ENCODE results near the gene RAP1B. TPM values are rescaled to one million over a fixed set of nuclear protein-coding genes. Genes with fewer than 3 reads are reported as not detected.

Gene RAP1B
- total and polyA plus RNA-seq, 2 donors (not counting 3 experiments of a cell fraction or from before 2014, with no cell fraction given): 147 to 174 TPM

- no peak overlapping the region for H3K4me3 ChIP-seq (replicated peaks in 1 of 3; ENCODE audit: insufficient read depth in 1 of 3, low read depth in 1 of 3, low read length in 3 of 3)
- H3K27ac ChIP-seq (ENCODE audit: insufficient read depth, low read depth, low read length): no peak overlapping the region
- H3K4me2 ChIP-seq (ENCODE audit: insufficient read depth, low read length): no peak overlapping the region
- H3K9me3 ChIP-seq (replicated peaks; ENCODE audit: control insufficient read depth, insufficient read depth, low read length): no peaks in the 10 kb centered on the region
- no peaks in the 10 kb centered on the region for H3K9me1 ChIP-seq (replicated peaks; ENCODE audit: control insufficient read depth, extremely low read depth, insufficient read depth, low read length)
- POLR2A ChIA-PET: no interaction called here
- no peaks in the 10 kb centered on the region for H3K4me1 ChIP-seq (ENCODE audit: control insufficient read depth, extremely low read depth, insufficient read depth, low read length)
- H3K27me3 ChIP-seq (ENCODE audit: control insufficient read depth in 2 of 2, insufficient read depth in 2 of 2, low read length in 2 of 2): no peaks in the 10 kb centered on the region
- DNase-seq (ENCODE audit: low read depth, low spot score) (no peak), FAIRE-seq (no peak)
- H3K36me3 ChIP-seq (ENCODE audit: control insufficient read depth in 2 of 2, extremely low read depth in 1 of 2, insufficient read depth in 2 of 2, low read length in 2 of 2): no peaks in the 10 kb centered on the region
- no peak overlapping the region for H2AFZ ChIP-seq (ENCODE audit: low read depth, low read length)
- H4K20me1 ChIP-seq (replicated peaks; ENCODE audit: control insufficient read depth, extremely low read depth, insufficient read depth, low read length): no peaks in the 10 kb centered on the region
- H3K9ac ChIP-seq (replicated peaks; ENCODE audit: extremely low read depth, insufficient read depth, low read length): no peak overlapping the region
- H3K79me2 ChIP-seq (ENCODE audit: control insufficient read depth, insufficient read depth, low read length): no peaks in the 10 kb centered on the region
- intact Hi-C loops (cut with micrococcal nuclease): no loop called here
- dilution Hi-C loops (cut with MboI; ENCODE audit: extremely low pct_ligation_motif_present, low sequenced_read_pairs): no loop called here
- CTCF ChIA-PET: interaction anchor here (0.8 kb wide), 1 partner anchor 13 kb away, joined by 3 read pairs; no protein-coding TSS in a partner anchor
- BruUV-seq (replicated peaks): no TSS peak
- TF ChIP-seq MYC (IDR thresholded peaks at IDR 0.05; ENCODE audit: low read depth, low read length): no peak
- no peak for TF ChIP-seq CTCF (IDR thresholded peaks at IDR 0.05; ENCODE audit: extremely low read depth in 1 of 2, insufficient read depth in 1 of 2, low read depth in 1 of 2, low read length in 2 of 2)
- TF ChIP-seq FOS (IDR thresholded peaks at IDR 0.05; ENCODE audit: borderline replicate concordance, insufficient read depth, low read length): no peak
- TF ChIP-seq EZH2 (IDR thresholded peaks at IDR 0.05; ENCODE audit: borderline replicate concordance, low read depth, low read length, severe bottlenecking): no peak
- TF ChIP-seq POLR2AphosphoS5 (IDR thresholded peaks at IDR 0.05; ENCODE audit: insufficient read depth, low read depth, low read length): no peak
- TF ChIP-seq MAX (IDR thresholded peaks at IDR 0.05; ENCODE audit: insufficient read depth, insufficient read length): no peak
- TF ChIP-seq POLR2A (IDR thresholded peaks at IDR 0.05; ENCODE audit: low read depth, low read length): no peak
- TF ChIP-seq GATA2 (IDR thresholded peaks at IDR 0.05; ENCODE audit: insufficient read depth, insufficient read length, low read depth, low read length): no peak
- TF ChIP-seq JUN (IDR thresholded peaks at IDR 0.05; ENCODE audit: borderline replicate concordance, insufficient read depth, insufficient read length, low read depth): no peak
These were observed 18.8 kb upstream of the RAP1B start for GRCh38 chr12:68591734-68592418.
